SK-N-MC (cell line): Measurements from ENCODE around the gene SLC18A3.

Experiments used
- EZH2 ChIP-seq: fragments of 200-600 bp; sonication (generic); IDR thresholded peaks from one replicate; pipeline ENCODE4 v1.6.1; 2017; ENCODE audit warnings: antibody characterized with exemption
- FOXP2 ChIP-seq: optimal IDR thresholded peaks from 2 replicates; pipeline ENCODE3; 2011; ENCODE audit warnings: mild to moderate bottlenecking, moderate library complexity; ENCODE audit not compliant: insufficient read depth; ENCODE audit errors: extremely low read length, control extremely low read depth
- POLR2AphosphoS5 ChIP-seq: IDR thresholded peaks from 2 replicates; pipeline ENCODE4 v1.6.1; 2012; ENCODE audit warnings: mild to moderate bottlenecking, low read depth, low read length, borderline replicate concordance

- TF ChIP-seq POLR2AphosphoS5 (no peak), EZH2 (no peak), FOXP2 (no peak)
These were observed 44.1 kb downstream of the SLC18A3 start for GRCh38 chr10:49654036-49654693.
